HUES48 (cell line): ENCODE measurements around the gene FOSB.

Experiments
- H3K27ac ChIP-seq: one replicate; pipeline ENCODE4 v1.7.0; 2013; ENCODE audit warnings: low read depth, low read length, inconsistent platforms
- H3K27me3 ChIP-seq: 2 replicates; pipeline ENCODE4 v1.6.1; 2013; ENCODE audit warnings: mild to moderate bottlenecking, low read length; ENCODE audit not compliant: control insufficient read depth, insufficient read depth
- H3K36me3 ChIP-seq: 2 replicates; pipeline ENCODE4 v1.6.1; 2013; ENCODE audit warnings: low read length; ENCODE audit not compliant: control insufficient read depth, insufficient read depth
- H3K4me1 ChIP-seq: 2 replicates; pipeline ENCODE4 v1.6.1; 2013; ENCODE audit warnings: mild to moderate bottlenecking, low read length; ENCODE audit not compliant: control insufficient read depth, insufficient read depth
- H3K4me3 ChIP-seq: 2 replicates; pipeline ENCODE4 v1.5.1; 2013; ENCODE audit warnings: mild to moderate bottlenecking, low read depth, low read length
- H3K9ac ChIP-seq: 2 replicates; pipeline ENCODE4 v1.6.1; 2013; ENCODE audit warnings: mild to moderate bottlenecking, low read depth, low read length, moderate library complexity
- H3K9me3 ChIP-seq: 2 replicates; pipeline ENCODE4 v1.6.1; 2013; ENCODE audit warnings: low read length; ENCODE audit not compliant: control insufficient read depth, insufficient read depth

The FOSB gene

DNA sequence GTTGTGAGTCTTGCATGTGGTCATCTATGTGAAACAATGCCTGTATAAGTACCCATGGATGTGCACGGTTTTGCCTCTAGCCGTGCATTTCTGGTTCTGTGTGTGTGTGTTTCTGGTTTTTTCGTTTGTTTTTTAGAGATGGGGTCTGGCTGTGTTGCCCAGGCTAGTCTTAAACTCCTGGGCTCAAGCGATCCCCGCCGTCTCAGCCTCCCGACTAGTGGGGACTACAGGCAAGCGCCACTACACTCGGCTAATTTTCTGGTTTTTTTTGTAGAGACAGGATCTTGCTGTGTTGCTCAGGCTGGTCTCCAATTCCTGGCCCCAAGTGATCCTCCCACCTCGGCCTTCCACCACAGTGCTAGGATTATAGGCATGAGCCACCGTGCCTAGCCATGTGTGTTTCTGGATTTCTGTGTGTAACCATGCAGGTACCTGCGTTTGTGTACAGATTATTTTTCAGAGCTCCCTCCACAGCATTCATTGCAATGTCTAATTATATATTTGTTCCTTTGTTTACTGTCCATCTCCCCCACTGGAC, 15.9 kb upstream of the FOSB start:
- Histone ChIP-seq H3K27me3 (peaks cover 26% of the 10 kb centered on the region), H3K4me1 (peaks cover 9% of the 10 kb centered on the region), H3K36me3 (no peaks in the 10 kb centered on the region), H3K9me3 (no peaks in the 10 kb centered on the region), H3K27ac (no peak overlapping the region), H3K4me3 (no peak overlapping the region), H3K9ac (no peak overlapping the region)

DNA sequence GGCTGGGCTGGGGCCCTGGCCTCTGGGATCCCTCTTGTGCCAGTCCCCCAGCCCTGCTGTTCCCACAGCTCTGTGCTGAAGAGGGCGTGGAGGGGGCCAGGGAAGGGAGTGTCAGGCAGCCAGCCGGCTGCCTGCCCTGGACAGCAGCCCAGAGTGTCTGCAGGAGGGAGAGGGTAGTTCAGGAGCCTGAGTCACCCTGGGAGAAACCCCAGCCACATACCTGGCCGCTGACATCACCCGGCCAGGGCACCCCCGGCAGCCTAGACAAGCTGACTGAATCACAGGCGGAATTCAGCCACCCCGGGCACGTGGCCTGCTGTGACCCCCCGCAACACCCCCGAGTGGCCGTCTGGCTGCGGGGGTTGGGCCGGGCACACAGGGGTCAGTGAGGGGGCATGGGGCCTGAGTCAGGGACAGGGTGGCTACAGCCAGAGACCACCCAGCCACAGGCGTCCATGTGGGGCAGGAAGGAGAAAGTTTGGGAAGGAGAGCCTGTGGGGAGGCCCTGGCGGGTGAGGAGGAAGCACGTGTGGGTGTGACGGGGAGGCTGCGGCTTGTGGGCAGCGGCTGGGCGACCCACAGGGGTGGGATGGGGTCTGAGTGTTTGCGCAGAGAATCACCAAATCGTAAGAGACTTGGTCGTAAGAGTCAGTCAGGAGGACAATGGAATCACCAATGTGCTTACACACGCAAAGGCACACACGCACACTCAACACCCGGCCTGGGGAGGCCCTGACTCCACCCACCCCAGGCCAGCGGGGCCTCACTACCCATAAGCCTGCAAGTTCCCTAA, 11.9 kb upstream of the FOSB start:
- peak overlapping the region; percentile 67 for H3K9ac ChIP-seq
- no peak overlapping the region for H3K4me3 ChIP-seq
- H3K27ac ChIP-seq = peak overlapping the region; percentile 91
- H3K27me3 ChIP-seq = peaks cover 16% of the 10 kb centered on the region
- no peaks in the 10 kb centered on the region for H3K36me3 ChIP-seq
- H3K4me1 ChIP-seq = peaks cover 5% of the 10 kb centered on the region
- no peaks in the 10 kb centered on the region for H3K9me3 ChIP-seq

DNA sequence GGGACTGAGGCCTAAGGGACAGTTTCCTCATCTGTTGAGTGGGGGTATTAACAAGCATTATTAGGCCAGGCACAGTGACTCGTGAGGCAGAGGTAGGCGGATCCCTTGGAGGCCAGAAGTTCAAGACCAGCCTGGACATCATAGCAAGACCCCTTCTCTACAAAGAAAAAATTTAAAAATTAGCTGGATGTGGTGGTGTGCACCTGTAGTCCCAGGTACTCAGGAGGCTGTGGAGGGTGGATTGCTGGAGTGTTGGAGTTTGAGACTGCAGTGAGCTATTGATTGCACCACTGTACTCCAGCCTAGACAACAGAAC, 11.3 kb upstream of the FOSB start:
- Histone ChIP-seq H3K4me3 (no peak overlapping the region), H3K27ac (peak overlapping the region; percentile 91), H3K9me3 (no peaks in the 10 kb centered on the region), H3K4me1 (peaks cover 5% of the 10 kb centered on the region; the same call in 1 of the 2 replicates), H3K9ac (peak overlapping the region; percentile 67), H3K36me3 (no peaks in the 10 kb centered on the region), H3K27me3 (peaks cover 10% of the 10 kb centered on the region)

DNA sequence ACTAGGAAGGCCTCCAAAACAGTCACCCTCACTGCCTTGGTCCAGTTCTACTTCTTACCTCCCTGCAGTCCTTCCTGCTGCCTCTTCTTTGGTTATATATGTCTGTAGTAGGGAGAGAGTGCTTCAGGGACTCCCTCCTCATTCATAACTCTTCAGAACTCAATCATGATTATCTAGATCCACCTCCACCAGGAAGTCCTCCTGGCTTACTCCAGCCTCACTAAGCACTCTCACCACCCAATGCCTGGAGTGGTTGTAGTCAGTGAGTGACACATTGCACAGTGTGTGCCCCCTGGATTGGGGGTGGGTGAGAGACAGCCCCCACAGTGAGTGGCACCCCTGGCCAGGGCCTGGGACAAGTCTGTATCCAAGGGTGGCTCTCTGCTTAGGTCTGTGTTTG, 10.0 kb upstream of the FOSB start:
- no peak overlapping the region for H3K27ac ChIP-seq
- no peaks in the 10 kb centered on the region for H3K27me3 ChIP-seq
- peaks cover 5% of the 10 kb centered on the region; the same call in 1 of the 2 replicates for H3K4me1 ChIP-seq

DNA sequence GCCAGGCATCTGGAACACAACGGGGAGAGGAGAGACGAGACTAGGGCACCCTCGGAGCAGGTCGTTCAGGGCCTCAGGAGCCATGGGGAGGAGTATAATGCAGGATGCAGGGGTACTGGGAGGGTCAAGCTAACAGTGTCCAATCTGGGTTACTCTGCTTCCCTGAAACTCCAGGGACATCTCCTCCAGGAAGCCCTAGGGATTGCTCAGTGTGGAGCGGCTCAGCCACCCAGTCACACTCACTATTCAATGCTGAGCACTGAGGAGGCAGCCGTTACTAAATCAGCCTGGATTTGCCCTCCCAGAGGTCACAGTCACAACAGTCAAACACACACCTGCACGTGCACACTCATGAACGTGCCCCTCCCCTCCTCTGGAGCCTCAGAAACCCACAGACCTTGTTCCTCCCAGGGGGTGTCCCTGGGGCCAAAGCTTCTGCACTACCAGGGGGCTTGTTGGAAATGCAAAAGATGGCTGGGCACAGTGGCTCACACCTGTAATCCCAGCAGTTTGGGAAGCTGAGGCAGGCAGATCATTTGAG, 6.9 kb upstream of the FOSB start:
- Histone ChIP-seq H3K9ac (no peak overlapping the region), H3K27me3 (no peaks in the 10 kb centered on the region), H3K27ac (no peak overlapping the region), H3K4me3 (no peak overlapping the region), H3K36me3 (no peaks in the 10 kb centered on the region), H3K4me1 (peaks cover 5% of the 10 kb centered on the region; the same call in 1 of the 2 replicates), H3K9me3 (no peaks in the 10 kb centered on the region)

More for the DNA sequence above, 10.0 kb upstream of the FOSB start:
- H3K4me3 ChIP-seq = no peak overlapping the region
- H3K9ac ChIP-seq = no peak overlapping the region
- H3K36me3 ChIP-seq = no peaks in the 10 kb centered on the region
- H3K9me3 ChIP-seq = no peaks in the 10 kb centered on the region

DNA sequence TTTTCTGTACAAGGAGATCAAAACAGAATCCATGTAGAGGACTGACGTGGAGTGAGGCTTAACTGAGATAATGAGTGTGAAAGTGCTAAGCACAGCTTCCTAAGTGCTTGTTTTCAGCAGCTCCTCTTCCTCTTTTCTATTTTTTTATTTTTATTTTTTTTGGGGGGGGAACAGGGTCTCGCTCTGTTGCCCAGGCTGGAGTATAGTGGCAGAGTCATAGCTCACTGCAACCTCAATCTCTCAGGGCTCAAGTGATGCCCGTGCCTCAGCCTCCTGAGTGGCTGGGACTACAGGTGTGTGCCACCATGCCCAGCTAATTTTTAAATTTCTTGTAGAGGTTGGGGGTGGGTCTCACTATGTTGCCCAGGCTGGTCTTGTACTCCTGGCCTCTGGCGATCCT, 5.6 kb upstream of the FOSB start:
- Histone ChIP-seq H3K36me3 (no peaks in the 10 kb centered on the region), H3K4me1 (peaks cover 2% of the 10 kb centered on the region; the same call in 1 of the 2 replicates), H3K27me3 (0 out of 2 replicates have a peak, but pooled peaks cover 2% of the 10 kb centered on the region), H3K9ac (no peak overlapping the region), H3K9me3 (no peaks in the 10 kb centered on the region), H3K4me3 (no peak overlapping the region), H3K27ac (no peak overlapping the region)

DNA sequence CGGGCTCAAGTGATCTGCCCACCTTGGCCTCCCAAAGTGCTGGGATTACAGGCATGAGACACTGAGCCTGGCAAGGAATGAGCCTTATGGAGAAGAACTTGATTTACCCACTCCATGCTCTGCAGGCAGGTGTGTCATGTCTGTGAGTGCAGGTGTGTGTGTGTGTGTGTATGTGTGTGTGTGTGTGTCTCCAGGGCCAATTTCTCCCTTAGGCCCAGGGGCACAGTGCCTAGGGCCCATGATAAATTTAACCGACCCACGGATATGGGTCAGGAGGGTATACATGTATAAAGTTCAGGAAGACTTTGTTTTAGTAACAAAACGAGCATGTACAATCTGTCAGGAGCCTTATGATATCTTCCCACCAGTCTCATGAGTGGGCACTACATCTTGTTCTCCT, 4.6 kb upstream of the FOSB start:
- Histone ChIP-seq H3K27me3 (0 out of 2 replicates have a peak, but pooled peaks cover 2% of the 10 kb centered on the region), H3K36me3 (no peaks in the 10 kb centered on the region), H3K9me3 (no peaks in the 10 kb centered on the region), H3K27ac (no peak overlapping the region), H3K4me3 (no peak overlapping the region), H3K4me1 (peaks cover 4% of the 10 kb centered on the region; the same call in 1 of the 2 replicates), H3K9ac (no peak overlapping the region)

DNA sequence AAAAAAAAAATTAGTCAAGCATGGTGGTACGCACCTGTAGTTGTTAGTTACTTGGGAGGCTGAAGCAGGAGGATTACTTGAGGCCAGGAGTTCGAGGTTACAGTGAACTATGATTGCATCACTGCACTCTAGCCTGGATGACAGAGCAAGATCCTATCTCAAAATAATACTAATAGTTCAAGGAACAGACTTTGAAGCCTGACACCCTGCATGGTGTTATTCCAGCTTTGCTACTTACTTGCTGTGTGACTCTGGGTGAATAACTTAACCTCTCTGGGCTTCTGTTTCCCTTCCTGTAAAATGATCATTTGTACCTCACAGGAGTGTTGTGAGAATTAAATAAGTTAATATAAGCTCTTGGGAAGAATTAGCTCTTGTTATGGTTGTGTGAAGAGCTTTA, 3.5 kb upstream of the FOSB start:
- Histone ChIP-seq H3K4me3 (no peak overlapping the region), H3K27me3 (0 out of 2 replicates have a peak, but pooled peaks cover 2% of the 10 kb centered on the region), H3K4me1 (peaks cover 4% of the 10 kb centered on the region; the same call in 1 of the 2 replicates), H3K36me3 (no peaks in the 10 kb centered on the region), H3K9ac (no peak overlapping the region), H3K9me3 (no peaks in the 10 kb centered on the region), H3K27ac (no peak overlapping the region)

DNA sequence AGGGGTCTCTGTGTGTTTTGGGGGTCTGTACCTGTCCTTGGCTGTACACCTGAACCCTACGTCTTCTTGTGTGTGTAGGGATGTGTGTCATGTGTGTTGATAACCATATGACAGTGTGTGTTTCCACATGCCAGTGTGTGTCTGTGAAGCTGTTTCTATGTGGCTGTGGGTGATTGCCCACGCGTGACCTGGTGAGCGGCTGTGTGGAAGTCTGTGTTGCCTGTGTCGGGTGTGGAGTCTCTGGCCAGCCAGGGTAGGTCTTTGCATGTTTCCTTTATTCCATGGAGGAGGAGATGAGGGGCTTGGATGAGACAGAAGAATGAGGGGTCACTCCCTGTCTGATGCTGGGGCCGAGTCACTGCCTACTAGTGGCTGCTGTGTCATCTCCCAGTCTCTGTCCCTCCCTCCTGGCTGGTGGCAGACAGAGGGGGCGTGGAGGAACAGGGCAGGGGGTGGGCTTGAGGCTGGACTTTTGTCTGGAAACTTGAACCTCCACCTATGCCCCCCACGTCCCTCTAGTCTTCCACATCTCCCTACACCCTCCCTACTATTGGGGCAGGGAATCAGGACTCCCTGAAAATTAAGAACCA, 2.8 kb upstream of the FOSB start:
- peaks cover 4% of the 10 kb centered on the region; the same call in 1 of the 2 replicates for H3K4me1 ChIP-seq
- no peak overlapping the region for H3K4me3 ChIP-seq
- H3K27ac ChIP-seq = no peak overlapping the region
- no peaks in the 10 kb centered on the region for H3K9me3 ChIP-seq
- H3K36me3 ChIP-seq = no peaks in the 10 kb centered on the region
- 0 out of 2 replicates have a peak, but pooled peaks cover 2% of the 10 kb centered on the region for H3K27me3 ChIP-seq
- H3K9ac ChIP-seq = no peak overlapping the region

DNA sequence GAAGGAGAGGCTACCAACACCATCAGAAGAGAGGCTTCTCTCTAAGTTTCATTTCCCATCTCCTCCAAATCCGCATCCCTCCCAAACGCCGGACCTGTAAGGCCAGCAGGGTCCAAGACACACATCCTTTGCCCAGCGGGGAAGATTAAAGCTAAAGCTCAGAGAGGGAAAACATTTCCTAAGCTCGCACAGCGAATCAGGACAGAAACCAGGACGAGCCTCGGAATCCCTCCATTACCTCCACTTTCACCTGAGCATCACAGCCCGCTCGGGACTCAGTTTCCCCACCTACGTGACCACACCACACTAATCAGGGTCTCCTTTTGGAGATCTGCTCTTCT, 711 bp upstream of the FOSB start:
- Histone ChIP-seq H3K27me3 (peaks cover 6% of the 10 kb centered on the region), H3K9ac (no peak overlapping the region), H3K36me3 (no peaks in the 10 kb centered on the region), H3K4me1 (peaks cover 4% of the 10 kb centered on the region; the same call in 1 of the 2 replicates), H3K9me3 (no peaks in the 10 kb centered on the region), H3K4me3 (peak overlapping the region; percentile 86), H3K27ac (peak overlapping the region; percentile 92)

DNA sequence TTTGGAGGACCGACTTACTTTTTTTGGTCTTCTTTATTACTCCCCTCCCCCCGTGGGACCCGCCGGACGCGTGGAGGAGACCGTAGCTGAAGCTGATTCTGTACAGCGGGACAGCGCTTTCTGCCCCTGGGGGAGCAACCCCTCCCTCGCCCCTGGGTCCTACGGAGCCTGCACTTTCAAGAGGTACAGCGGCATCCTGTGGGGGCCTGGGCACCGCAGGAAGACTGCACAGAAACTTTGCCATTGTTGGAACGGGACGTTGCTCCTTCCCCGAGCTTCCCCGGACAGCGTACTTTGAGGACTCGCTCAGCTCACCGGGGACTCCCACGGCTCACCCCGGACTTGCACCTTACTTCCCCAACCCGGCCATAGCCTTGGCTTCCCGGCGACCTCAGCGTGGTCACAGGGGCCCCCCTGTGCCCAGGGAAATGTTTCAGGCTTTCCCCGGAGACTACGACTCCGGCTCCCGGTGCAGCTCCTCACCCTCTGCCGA, 409 bp downstream of the FOSB start:
- H3K27me3 ChIP-seq = peaks cover 15% of the 10 kb centered on the region
- H3K9ac ChIP-seq = peak overlapping the region; percentile 58; the same call in 1 of the 2 replicates
- no peaks in the 10 kb centered on the region for H3K9me3 ChIP-seq
- H3K4me1 ChIP-seq = peaks cover 4% of the 10 kb centered on the region; the same call in 1 of the 2 replicates
- H3K27ac ChIP-seq = peak overlapping the region; percentile 92
- H3K4me3 ChIP-seq = peak overlapping the region; percentile 86
- H3K36me3 ChIP-seq = no peaks in the 10 kb centered on the region
